IMR-90 (cell line): ENCODE results near the gene STARD3. TPM values are rescaled to one million over a fixed set of nuclear protein-coding genes. Genes with fewer than 3 reads are reported as not detected.

Experiments used
- ATAC-seq: fragments of 200-7000 bp; cut with Tn5 transposase; 2 replicates; pipeline ENCODE4 v1.9.1; 2020; ENCODE audit warnings: low read depth, mild to moderate bottlenecking, moderate library complexity
- BruUV-seq: library from RNA; stranded (reverse); fragments of 400-500 nt; replicated peaks from 2 replicates; lab custom pipeline; 2021; lab: Mats Ljungman, UMichigan
- CTCF ChIA-PET: fragments of 300-600 bp; formaldehyde crosslinking; extraction: SDS; loops from one replicate; lab custom pipeline; 2021; ENCODE audit warnings: antibody characterized with exemption; lab: Yijun Ruan, JAX
- POLR2A ChIA-PET: fragments of 300-600 bp; sonication (Branson Sonifier 250); formaldehyde crosslinking; loops from one replicate; lab custom pipeline; 2022; ENCODE audit warnings: antibody characterized with exemption; ENCODE audit not compliant: unreplicated experiment; lab: Charles Lee
- DNase-seq: peaks from one replicate; pipeline ENCODE4 v3.0.0; 2013
- H2AFZ ChIP-seq: replicated peaks from 2 replicates; pipeline ENCODE3; 2013; ENCODE audit warnings: low read length, mild to moderate bottlenecking; ENCODE audit not compliant: poor library complexity
- H2AK5ac ChIP-seq: 2 replicates; pipeline ENCODE4 v1.6.1; 2013; ENCODE audit warnings: low read depth, low read length, inconsistent platforms
- H2AK9ac ChIP-seq: replicated peaks from 2 replicates; pipeline ENCODE3; 2013; ENCODE audit warnings: mild to moderate bottlenecking, low read depth, low read length, moderate library complexity; ENCODE audit not compliant: poor library complexity
- H2BK120ac ChIP-seq: 2 replicates; pipeline ENCODE4 v1.6.1; 2013; ENCODE audit warnings: low read depth, low read length, inconsistent platforms
- H2BK15ac ChIP-seq: 3 replicates; pipeline ENCODE4 v1.6.1; 2013; ENCODE audit warnings: low read depth, low read length, inconsistent platforms
- H2BK20ac ChIP-seq: 2 replicates; pipeline ENCODE4 v1.6.1; 2013; ENCODE audit warnings: low read depth, mild to moderate bottlenecking, inconsistent platforms, low read length, moderate library complexity
- H2BK5ac ChIP-seq: 2 replicates; pipeline ENCODE4 v1.6.1; 2013; ENCODE audit warnings: mild to moderate bottlenecking, low read depth, low read length, inconsistent platforms; ENCODE audit not compliant: poor library complexity, severe bottlenecking
- H3K14ac ChIP-seq: replicated peaks from 2 replicates; pipeline ENCODE4 v1.6.1; 2013; ENCODE audit warnings: low read depth, low read length, inconsistent platforms
- H3K18ac ChIP-seq: 2 replicates; pipeline ENCODE4 v1.6.1; 2013; ENCODE audit warnings: low read depth, low read length, control low read depth
- H3K23ac ChIP-seq: 2 replicates; pipeline ENCODE4 v1.6.1; 2013; ENCODE audit warnings: low read depth, low read length, inconsistent platforms
- H3K27ac ChIP-seq: 2 replicates; pipeline ENCODE4 v1.5.1; 2013; ENCODE audit warnings: mild to moderate bottlenecking, control low read depth, low read length; ENCODE audit not compliant: insufficient read depth
- H3K27me3 ChIP-seq: 2 replicates; pipeline ENCODE4 v1.6.1; 2013; ENCODE audit warnings: low read length; ENCODE audit not compliant: control insufficient read depth, insufficient read depth
- H3K36me3 ChIP-seq: 2 replicates; pipeline ENCODE4 v1.6.1; 2013; ENCODE audit warnings: low read length, mixed read lengths; ENCODE audit not compliant: control insufficient read depth, insufficient read depth
- H3K4ac ChIP-seq: 2 replicates; pipeline ENCODE4 v1.6.1; 2013; ENCODE audit warnings: low read depth, low read length, inconsistent platforms
- H3K4me1 ChIP-seq: 2 replicates; pipeline ENCODE4 v1.6.1; 2013; ENCODE audit warnings: low read length, mixed read lengths; ENCODE audit not compliant: control insufficient read depth, insufficient read depth
- H3K4me2 ChIP-seq: 2 replicates; pipeline ENCODE4 v1.6.1; 2013; ENCODE audit warnings: low read depth, mild to moderate bottlenecking, control low read depth, low read length, moderate library complexity
- H3K4me3 ChIP-seq: 2 replicates; pipeline ENCODE4 v1.5.1; 2013; ENCODE audit warnings: low read depth, mild to moderate bottlenecking, control low read depth, low read length, moderate library complexity; ENCODE audit not compliant: insufficient read depth
- H3K56ac ChIP-seq: 2 replicates; pipeline ENCODE4 v1.6.1; 2013; ENCODE audit warnings: low read length, inconsistent platforms; ENCODE audit not compliant: insufficient read depth; ENCODE audit errors: extremely low read depth
- H3K79me1 ChIP-seq, 2 experiments: 2 replicates each; pipeline ENCODE4 v1.6.1; 2013; ENCODE audit warnings: low read length in 2 of 2, inconsistent platforms in 1 of 2, low read depth in 1 of 2
- H3K9ac ChIP-seq: 2 replicates; pipeline ENCODE4 v1.6.1; 2013; ENCODE audit warnings: low read depth, low read length, control low read depth
- H3K9me1 ChIP-seq: 2 replicates; pipeline ENCODE4 v1.6.1; 2013; ENCODE audit warnings: low read length, inconsistent platforms; ENCODE audit not compliant: insufficient read depth
- H3K9me3 ChIP-seq: 2 replicates; pipeline ENCODE4 v1.6.1; 2013; ENCODE audit warnings: low read length; ENCODE audit not compliant: control insufficient read depth, insufficient read depth
- H4K20me1 ChIP-seq: 2 replicates; pipeline ENCODE4 v1.6.1; 2013; ENCODE audit warnings: low read length, inconsistent platforms; ENCODE audit not compliant: insufficient read depth
- H4K5ac ChIP-seq: 2 replicates; pipeline ENCODE4 v1.6.1; 2013; ENCODE audit warnings: mild to moderate bottlenecking, low read depth, low read length, control low read depth
- H4K8ac ChIP-seq, 2 experiments: 2 replicates each; pipeline ENCODE4 v1.6.1; 2013; ENCODE audit warnings: low read depth in 2 of 2, low read length in 2 of 2, control low read depth in 1 of 2, inconsistent platforms in 1 of 2
- H4K91ac ChIP-seq: 2 replicates; pipeline ENCODE4 v1.6.1; 2013; ENCODE audit warnings: low read depth, low read length, inconsistent platforms; ENCODE audit not compliant: insufficient read depth
- CEBPB ChIP-seq: IDR thresholded peaks from 2 replicates; pipeline ENCODE4 v1.6.1; 2012; ENCODE audit warnings: low read depth, low read length, improper control_type of control experiment
- CHD1 ChIP-seq: IDR thresholded peaks from 2 replicates; pipeline ENCODE4 v1.6.1; 2012; ENCODE audit warnings: low read depth, low read length, improper control_type of control experiment
- FOS ChIP-seq: fragments of 150-350 bp; IDR thresholded peaks from 2 replicates; pipeline ENCODE4 v1.6.1; 2016; ENCODE audit warnings: low read depth, low read length
- MAFK ChIP-seq: IDR thresholded peaks from 2 replicates; pipeline ENCODE4 v1.6.1; 2012; ENCODE audit warnings: low read depth, low read length, improper control_type of control experiment
- MAZ ChIP-seq: IDR thresholded peaks from 2 replicates; pipeline ENCODE4 v1.6.1; 2012; ENCODE audit warnings: low read depth, mild to moderate bottlenecking, low read length, improper control_type of control experiment, moderate library complexity, borderline replicate concordance
- MXI1 ChIP-seq: IDR thresholded peaks from 2 replicates; pipeline ENCODE4 v1.6.1; 2012; ENCODE audit warnings: low read depth, mild to moderate bottlenecking, low read length, moderate library complexity, borderline replicate concordance
- NFE2L2 ChIP-seq: fragments of 150-350 bp; IDR thresholded peaks from 2 replicates; pipeline ENCODE4 v1.6.1; 2016; ENCODE audit warnings: low read depth, mild to moderate bottlenecking, low read length
- POLR2A ChIP-seq: IDR thresholded peaks from 2 replicates; pipeline ENCODE4 v1.6.1; 2012; ENCODE audit warnings: mild to moderate bottlenecking, low read depth, low read length
- RAD21 ChIP-seq: IDR thresholded peaks from 2 replicates; pipeline ENCODE4 v1.6.1; 2012; ENCODE audit warnings: low read length, improper control_type of control experiment
- RCOR1 ChIP-seq: IDR thresholded peaks from 2 replicates; pipeline ENCODE4 v1.6.1; 2012; ENCODE audit warnings: mild to moderate bottlenecking, low read length, improper control_type of control experiment; ENCODE audit not compliant: insufficient replicate concordance
- RFX5 ChIP-seq: IDR thresholded peaks from 2 replicates; pipeline ENCODE4 v1.8.0; 2012; ENCODE audit warnings: low read depth, mild to moderate bottlenecking, low read length, moderate library complexity
- SMC3 ChIP-seq: fragments of 150-350 bp; IDR thresholded peaks from 2 replicates; pipeline ENCODE4 v1.6.1; 2016; ENCODE audit warnings: low read depth, mild to moderate bottlenecking, antibody characterized with exemption, low read length, moderate library complexity
- USF2 ChIP-seq: fragments of 150-350 bp; IDR thresholded peaks from 2 replicates; pipeline ENCODE4 v1.6.1; 2017; ENCODE audit warnings: mild to moderate bottlenecking, antibody characterized with exemption, low read length, low read depth
- WGBS, 2 experiments: methylation state at CpG; one replicate each; pipeline versions ENCODE4 v1.1.5 to v1.1.7; 2013; ENCODE audit warnings: missing lambda C conversion rate in 2 of 2; ENCODE audit not compliant: insufficient read length in 1 of 2; ENCODE audit errors: extremely low coverage in 2 of 2; 5-methylcytosine and 5-hydroxymethylcytosine counted together
- dilution Hi-C: fragments of 300-500 bp; cut with HindIII; formaldehyde crosslinking; loops from one replicate; pipeline ENCODE4 v1.14.3; 2018; ENCODE audit warnings: low sequenced_read_pairs; ENCODE audit not compliant: unreplicated experiment
- in situ Hi-C: fragments of 300-500 bp; cut with MboI; formaldehyde crosslinking; loops from 3 replicates; pipeline ENCODE4 v1.14.3; 2019; ENCODE audit warnings: low sequenced_read_pairs, inconsistent platforms, mixed read lengths
- intact Hi-C: fragments of 100-400 bp; cut with micrococcal nuclease; formaldehyde crosslinking; loops from 2 replicates; pipeline ENCODE4 v1.10.0; 2022
- polyA plus RNA-seq, 3 experiments: library from polyadenylated mRNA; depleted of rRNA; stranded (reverse); fragments of >200 nt; gene quantifications; 2 replicates each; pipeline ENCODE4 v1.2.3, GENCODE V29; 2012; ENCODE audit warnings: low replicate concordance in 1 of 3
- total RNA-seq: library from RNA; depleted of rRNA; stranded (reverse); fragments of >200 nt; gene quantifications from 2 replicates; pipeline ENCODE4 v1.2.3, GENCODE V29; 2012
- TF ChIP-seq, protein P1 (sequence below): conservative IDR thresholded peaks from 2 replicates; pipeline ENCODE4 v1.5.1; 2012; ENCODE audit warnings: mild to moderate bottlenecking, low read depth, low read length, improper control_type of control experiment
- TF ChIP-seq, protein P2 (sequence below): fragments of 150-350 bp; IDR thresholded peaks from 2 replicates; pipeline ENCODE4 v1.6.1; 2016; ENCODE audit warnings: low read depth, mild to moderate bottlenecking, low read length, moderate library complexity, borderline replicate concordance

Gene STARD3
- total and polyA plus RNA-seq, 2 of the 4 experiments (the other 2 are of a cell fraction) = 8.1 to 50.4 TPM

- Histone ChIP-seq H2BK20ac (no peak overlapping the region), H3K4me2 (no peak overlapping the region), H3K14ac (no peak overlapping the region), H3K9ac (no peak overlapping the region), H4K20me1 (peaks cover 55% of the 10 kb centered on the region), H2AK9ac (no peak overlapping the region), H4K5ac (no peak overlapping the region), H2AK5ac (no peak overlapping the region), H4K8ac (no peak overlapping the region), H3K36me3 (no peaks in the 10 kb centered on the region), H3K56ac (no peak overlapping the region), H3K23ac (no peak overlapping the region), H3K79me1 (peaks cover 43 to 94% of the 10 kb centered on the region in 2 experiments), H3K9me3 (no peaks in the 10 kb centered on the region), H3K27me3 (no peaks in the 10 kb centered on the region), H3K4me1 (peaks cover 21% of the 10 kb centered on the region), H2AFZ (no peak overlapping the region), H3K18ac (no peak overlapping the region), H3K4ac (no peak overlapping the region), H2BK15ac (no peak overlapping the region), H4K91ac (no peak overlapping the region), H3K4me3 (no peak overlapping the region), H3K9me1 (peaks cover 40% of the 10 kb centered on the region), H2BK5ac (no peak overlapping the region), H2BK120ac (no peak overlapping the region), H3K27ac (no peak overlapping the region)
- ChIA-PET POLR2A (no interaction called here), CTCF (interaction anchor here (0.9 kb wide), 1 partner anchor 12 kb away, joined by 4 read pairs; no protein-coding TSS in a partner anchor)
- dilution Hi-C loops = no loop called here
- BruUV-seq = no TSS peak
- ATAC-seq = no peak
- TF ChIP-seq MXI1 (no peak), USF2 (no peak), CEBPB (no peak), CHD1 (no peak), RCOR1 (no peak), RFX5 (no peak), POLR2A (no peak), RAD21 (no peak), MAFK (no peak), NFE2L2 (no peak), SMC3 (no peak), MAZ (no peak), FOS (no peak)
- TF ChIP-seq, protein P1, sequence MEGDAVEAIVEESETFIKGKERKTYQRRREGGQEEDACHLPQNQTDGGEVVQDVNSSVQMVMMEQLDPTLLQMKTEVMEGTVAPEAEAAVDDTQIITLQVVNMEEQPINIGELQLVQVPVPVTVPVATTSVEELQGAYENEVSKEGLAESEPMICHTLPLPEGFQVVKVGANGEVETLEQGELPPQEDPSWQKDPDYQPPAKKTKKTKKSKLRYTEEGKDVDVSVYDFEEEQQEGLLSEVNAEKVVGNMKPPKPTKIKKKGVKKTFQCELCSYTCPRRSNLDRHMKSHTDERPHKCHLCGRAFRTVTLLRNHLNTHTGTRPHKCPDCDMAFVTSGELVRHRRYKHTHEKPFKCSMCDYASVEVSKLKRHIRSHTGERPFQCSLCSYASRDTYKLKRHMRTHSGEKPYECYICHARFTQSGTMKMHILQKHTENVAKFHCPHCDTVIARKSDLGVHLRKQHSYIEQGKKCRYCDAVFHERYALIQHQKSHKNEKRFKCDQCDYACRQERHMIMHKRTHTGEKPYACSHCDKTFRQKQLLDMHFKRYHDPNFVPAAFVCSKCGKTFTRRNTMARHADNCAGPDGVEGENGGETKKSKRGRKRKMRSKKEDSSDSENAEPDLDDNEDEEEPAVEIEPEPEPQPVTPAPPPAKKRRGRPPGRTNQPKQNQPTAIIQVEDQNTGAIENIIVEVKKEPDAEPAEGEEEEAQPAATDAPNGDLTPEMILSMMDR = no peak
- TF ChIP-seq, protein P2, sequence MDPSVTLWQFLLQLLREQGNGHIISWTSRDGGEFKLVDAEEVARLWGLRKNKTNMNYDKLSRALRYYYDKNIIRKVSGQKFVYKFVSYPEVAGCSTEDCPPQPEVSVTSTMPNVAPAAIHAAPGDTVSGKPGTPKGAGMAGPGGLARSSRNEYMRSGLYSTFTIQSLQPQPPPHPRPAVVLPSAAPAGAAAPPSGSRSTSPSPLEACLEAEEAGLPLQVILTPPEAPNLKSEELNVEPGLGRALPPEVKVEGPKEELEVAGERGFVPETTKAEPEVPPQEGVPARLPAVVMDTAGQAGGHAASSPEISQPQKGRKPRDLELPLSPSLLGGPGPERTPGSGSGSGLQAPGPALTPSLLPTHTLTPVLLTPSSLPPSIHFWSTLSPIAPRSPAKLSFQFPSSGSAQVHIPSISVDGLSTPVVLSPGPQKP = no peak
- no peak for DNase-seq
- intact Hi-C loops = no loop called here
- in situ Hi-C loops = no loop called here
- 50% methylated on average over 2 of the region's 7 CpGs; no CpG with 5 or more reads in 1 of the 2 experiments for WGBS, 2 experiments
These were observed 4.9 kb downstream of the STARD3 start for GRCh38 chr17:39641883-39642282.
